T-helper 1 cell treated with Interleukin-12 subunit alpha and Interleukin-12 subunit beta and Interleukin-4 antibody, amounts not matched to agents 30 ng/mL and 1 ng/mL, for 36 hours (primary cell): Measurements from ENCODE around the gene TSPAN9. TPM values are rescaled to one million over a fixed set of nuclear protein-coding genes. Genes with fewer than 3 reads are reported as not detected.

Experiments
- intact Hi-C: fragments of 100-400 bp; cut with micrococcal nuclease; formaldehyde crosslinking; loops from one replicate; pipeline ENCODE4 v1.15.1; 2024
- total RNA-seq: library from RNA; stranded (reverse); gene quantifications from 2 replicates; pipeline ENCODE4 v1.2.3, GENCODE V29; 2022

Gene TSPAN9
- total RNA-seq, 1 donor from 2014 or later, result not detected

DNA sequence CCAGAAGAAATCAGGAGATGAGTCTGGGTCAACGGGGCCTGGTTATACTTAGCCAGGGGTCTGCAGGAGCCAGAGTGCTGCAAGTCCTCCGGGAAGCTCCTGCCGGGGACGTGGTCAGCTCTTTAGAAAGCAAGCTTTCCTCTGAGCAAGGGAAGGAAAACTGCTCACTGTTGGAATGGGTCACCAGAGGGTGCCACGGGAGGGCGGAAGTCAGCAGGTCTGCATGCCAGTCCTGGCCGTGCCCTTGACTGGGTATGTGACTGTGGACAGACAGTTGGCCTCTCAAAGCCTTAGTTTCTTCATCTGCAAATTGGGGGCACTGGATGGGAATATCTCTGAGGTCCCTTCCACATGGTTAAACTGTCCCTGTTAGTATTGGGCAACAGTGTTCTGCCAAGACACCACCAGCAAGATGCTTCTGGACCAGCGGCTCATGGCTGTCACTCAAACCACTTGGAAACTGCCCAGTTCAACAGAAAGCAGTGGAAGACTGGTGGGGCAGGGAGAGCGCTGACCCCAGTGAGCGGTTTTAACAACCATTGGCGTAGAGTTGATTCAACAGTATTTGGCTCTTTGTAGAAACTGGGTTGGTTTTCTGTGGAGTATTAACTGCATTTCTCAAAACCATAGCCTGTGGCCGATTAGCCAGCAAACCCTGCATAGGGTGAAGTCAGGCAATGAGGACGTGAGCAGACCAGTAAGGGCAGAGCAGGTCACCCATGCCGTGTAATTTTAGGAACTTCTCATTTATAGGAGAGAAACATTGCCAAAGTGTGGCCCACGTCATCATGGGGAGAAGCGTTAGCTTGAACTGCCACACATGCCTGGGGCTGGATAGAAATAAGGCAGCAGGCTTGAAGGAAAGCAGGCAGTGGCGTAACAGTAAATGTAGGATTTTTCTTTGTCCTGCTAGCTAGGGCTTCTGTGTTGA is 249.9 kb downstream of the TSPAN9 start:
- intact Hi-C loops, result no loop called here

DNA sequence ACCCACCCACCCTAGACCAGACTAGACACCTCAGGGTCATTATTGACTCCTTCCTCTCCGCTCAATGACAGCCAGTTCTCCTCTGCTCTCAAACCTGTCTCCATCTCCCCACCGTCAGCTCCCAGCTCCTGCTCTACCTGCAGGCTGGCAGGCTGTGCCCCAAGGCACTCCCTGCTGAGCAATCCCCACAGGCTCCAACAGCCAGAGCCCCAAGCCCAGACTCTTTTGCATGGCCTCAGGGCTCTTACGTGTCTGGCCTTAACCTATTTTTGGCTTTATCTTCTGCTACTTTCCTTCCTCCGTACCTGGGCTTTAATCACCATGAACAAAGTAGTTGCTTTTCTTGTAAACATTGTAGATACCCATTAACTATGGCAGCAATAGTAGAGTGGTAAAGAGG is 250.9 kb downstream of the TSPAN9 start:
- intact Hi-C loops, result no loop called here

DNA sequence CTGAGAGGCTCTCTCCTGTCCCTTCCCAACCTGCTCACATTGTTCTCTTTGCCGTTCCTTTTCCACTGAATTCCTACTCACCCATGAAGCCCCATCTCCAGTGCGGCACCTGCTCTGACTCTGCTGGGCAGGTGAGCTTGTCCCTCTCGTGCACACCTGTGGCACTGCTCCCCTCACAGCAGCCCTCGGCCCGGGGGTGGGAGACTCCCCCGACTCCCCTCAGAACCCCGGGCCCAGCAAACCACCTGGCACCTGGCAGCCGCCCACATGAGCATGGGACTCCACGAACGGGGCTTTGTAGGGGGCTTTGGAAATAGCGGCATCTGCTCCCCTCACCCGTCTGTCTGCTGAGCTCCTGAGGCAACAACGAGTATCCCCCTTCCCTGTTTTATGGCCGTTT is 251.4 kb downstream of the TSPAN9 start:
- intact Hi-C loops, result no loop called here

DNA sequence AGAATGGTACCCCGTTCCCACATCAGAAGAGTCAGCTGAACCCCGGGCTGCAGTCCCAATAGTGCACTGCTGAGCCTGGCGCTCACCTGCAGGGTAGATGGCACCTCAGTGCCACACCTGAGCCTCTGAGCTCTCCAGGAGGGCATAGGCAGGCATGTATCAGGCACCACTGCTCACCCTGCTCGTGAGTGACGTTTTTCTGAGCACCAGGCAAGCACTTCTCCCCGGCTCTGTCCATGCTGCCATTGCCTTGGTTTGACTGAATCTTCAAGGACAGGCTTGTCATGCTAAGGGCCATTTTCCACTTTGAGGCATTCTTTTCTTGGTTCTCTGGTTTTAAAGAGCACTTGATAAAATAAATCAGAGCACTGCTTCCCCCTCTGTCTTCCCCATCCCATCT is 252.2 kb downstream of the TSPAN9 start:
- intact Hi-C loops, result no loop called here

DNA sequence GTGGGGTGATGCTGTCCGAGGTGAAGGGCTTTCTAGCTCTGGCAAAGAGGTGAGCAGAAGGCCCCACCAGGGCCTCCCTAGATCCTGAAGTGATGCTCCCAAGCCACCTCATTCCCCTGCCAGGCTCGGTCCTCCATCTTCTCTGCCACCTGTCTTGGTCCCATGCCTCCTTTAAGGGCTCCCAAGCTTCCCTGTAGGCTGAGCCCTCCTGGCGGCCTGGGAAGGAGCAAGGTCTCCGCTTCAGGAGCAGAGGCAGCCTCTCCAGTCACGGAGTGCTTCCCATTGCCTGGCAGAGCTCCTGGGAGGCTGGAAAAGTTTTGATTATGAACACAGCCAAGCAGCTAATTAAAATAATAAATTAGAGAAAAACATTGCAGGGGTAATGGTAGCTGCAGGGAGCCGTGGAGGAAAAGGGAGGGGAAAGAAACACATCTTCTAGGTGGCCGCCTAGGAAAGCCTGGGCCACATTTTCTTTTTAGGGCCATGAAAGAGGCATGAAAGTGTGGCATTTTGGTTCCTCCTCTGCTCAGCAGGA is 253.9 kb downstream of the TSPAN9 start:
- intact Hi-C loops, result no loop called here

DNA sequence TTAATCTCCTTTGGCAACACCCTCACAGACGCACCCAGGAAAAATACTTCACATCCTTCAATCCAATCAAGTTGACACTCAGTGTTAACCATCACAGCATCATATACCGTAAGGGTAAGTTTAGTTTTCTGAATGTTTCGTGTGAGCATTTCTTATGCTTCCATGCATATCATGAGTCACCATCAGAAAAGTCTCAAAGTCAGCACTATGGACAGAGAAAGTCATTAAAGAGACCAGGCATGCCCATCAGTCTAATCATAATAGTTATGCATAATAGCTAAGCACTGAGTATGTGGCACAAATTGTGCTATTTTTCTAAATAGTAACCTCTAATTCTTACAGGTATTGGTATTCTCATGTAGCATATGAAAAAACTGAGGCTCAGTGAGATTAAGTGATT is 255.0 kb downstream of the TSPAN9 start:
- intact Hi-C loops, result no loop called here

DNA sequence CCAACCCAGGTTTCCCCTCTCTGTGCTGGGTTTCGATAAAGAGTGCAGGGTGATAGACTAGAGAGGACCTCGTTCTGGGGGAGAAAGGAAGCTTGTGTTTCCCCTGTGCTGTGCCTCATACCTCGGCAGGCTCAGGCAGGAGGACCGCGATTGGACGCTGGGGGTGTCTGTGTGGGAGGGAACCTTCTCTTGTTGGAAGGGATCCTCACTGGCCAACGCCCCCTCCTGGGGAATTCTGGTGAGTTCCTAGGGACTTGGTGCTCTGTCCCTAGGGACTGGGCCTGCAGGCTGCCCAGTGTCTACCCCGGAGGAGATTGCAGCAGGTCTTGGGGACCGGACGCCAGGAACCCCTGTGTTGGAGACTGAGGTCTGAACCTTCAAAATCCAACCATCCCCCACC is 256.4 kb downstream of the TSPAN9 start:
- intact Hi-C loops, result no loop called here

DNA sequence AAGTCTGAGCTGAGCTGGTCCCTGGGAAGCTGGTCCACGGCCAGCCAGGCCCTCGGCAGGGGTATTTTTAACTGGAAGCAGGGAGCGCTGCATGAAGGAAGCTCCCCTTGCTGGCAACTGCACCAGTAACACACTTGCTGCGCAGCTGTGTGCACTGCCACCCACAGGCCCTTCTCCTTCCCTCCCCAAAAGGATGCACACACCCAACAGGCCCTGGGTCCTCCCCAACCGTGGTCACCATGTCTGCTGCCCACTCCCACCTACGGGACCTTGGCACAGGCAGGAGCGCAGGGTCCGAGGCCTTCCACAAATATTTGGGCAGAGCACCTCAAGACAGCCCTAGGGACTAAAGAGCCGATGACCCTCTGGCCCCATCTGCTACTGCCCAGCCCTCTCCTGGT is 256.8 kb downstream of the TSPAN9 start:
- intact Hi-C loops, result no loop called here

DNA sequence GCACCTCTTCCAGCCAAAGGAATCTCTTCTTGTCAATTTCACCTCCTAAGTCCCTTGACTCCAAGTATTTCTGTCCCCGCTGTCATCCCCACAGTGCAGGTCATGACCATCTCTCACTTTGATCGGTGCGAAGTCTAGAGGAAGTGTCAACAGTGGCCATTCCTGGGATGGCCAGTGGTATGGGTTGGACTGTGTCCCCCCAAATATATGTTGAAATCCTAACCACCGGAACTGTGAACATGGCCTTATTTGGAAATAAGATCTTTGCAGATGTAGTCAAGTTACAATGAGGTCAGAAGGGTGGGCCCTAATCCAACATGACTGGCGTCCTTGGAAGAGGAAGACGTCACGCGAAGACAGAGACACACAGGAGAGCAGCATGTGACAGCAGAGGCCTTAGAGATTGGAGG is 257.9 kb downstream of the TSPAN9 start:
- intact Hi-C loops, result no loop called here

Other genes starting within 250 kb of the TSPAN9 start
- not detected in 2 replicates for gene NRIP2, start 242.3 kb upstream of the TSPAN9 start, total RNA-seq
- gene TEX52, start 220.3 kb upstream of the TSPAN9 start, total RNA-seq, result 0.41 TPM in 1 of 2 replicates, not detected in the other
- gene FOXM1, start 200.2 kb upstream of the TSPAN9 start, total RNA-seq, result 85.0 and 90.6 TPM in 2 replicates
- 43.4 and 49.5 TPM in 2 replicates for gene RHNO1, start 200.2 kb upstream of the TSPAN9 start, total RNA-seq
- 7.8 TPM in 2 replicates for gene TULP3, start 186.5 kb upstream of the TSPAN9 start, total RNA-seq
- gene TEAD4, start 118.0 kb upstream of the TSPAN9 start, total RNA-seq, result 0.74 and 1.4 TPM in 2 replicates